ENCODE measurements around the gene AFTPH.

AFTPH gene

DNA sequence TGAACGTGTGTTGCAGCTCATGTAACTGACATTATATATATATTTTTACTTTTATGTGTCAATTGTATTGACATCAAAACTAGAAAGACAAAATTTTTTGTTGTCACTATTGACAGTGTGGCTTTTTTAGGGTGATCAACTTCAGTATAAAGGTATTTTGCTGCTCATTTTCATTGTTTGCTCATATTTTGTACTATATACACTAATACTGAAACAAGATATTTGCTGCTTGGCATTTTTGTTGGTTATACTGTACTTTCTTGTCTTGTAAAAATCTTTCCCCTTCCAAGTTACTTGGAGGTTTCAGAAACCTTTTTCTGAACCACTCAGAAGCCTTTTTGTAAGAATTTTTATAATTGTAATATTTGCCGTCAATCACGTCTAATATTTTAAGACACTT, 16.5 kb downstream of the AFTPH start:
- no peak for DNase-seq

DNA sequence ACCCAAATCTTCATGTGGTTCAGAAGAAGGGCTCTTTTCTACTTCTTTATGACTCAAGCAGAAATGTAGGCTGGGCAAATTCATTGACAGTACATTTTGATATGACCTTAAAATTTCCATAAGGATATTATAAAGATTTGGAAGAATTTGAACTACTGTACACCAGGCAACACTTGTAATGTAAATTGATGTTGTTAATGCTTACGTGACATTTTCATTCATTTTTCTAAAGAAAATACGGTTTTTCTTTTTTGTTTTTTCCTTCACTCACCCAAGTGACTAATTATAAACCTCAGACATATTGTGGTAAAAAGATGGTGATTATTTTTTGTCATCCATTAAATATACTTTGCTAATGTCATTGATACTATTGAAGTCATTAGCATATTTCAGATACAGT, 17.4 kb downstream of the AFTPH start:
- DNase-seq = no peak

GRCh38 chr2:64542071-64543007, 18.2 kb downstream of the AFTPH start:
- no peak for DNase-seq

GRCh38 chr2:64543008-64543697, 19.0 kb downstream of the AFTPH start:
- no peak for DNase-seq

DNA sequence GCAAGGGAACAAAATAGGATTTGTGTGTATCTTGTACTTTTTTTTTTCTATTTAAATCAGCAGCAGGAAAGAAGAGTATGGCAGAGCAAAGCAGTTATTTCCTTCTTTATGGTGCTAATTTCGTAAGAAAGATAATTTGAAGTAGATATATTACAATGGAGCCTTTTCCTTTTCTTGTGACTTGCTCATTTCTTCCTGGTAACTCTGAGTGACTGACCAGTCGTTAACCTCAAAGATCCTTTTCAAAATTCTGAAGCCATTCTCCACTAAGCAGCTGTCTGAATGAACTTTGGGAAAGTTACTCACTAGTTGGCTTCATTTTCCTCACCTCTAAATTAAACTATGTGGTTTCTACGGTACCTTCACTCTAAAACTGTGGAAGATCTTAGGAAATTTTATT, 24.6 kb downstream of the AFTPH start:
- DNase-seq = no peak

- no peak for DNase-seq
These were observed 25.9 kb downstream of the AFTPH start for GRCh38 chr2:64550042-64550441.

- DNase-seq = no peak
These were observed 27.7 kb downstream of the AFTPH start for GRCh38 chr2:64551851-64552250.

- no peak for DNase-seq
These were observed 30.0 kb downstream of the AFTPH start for GRCh38 chr2:64554117-64554516.

DNA sequence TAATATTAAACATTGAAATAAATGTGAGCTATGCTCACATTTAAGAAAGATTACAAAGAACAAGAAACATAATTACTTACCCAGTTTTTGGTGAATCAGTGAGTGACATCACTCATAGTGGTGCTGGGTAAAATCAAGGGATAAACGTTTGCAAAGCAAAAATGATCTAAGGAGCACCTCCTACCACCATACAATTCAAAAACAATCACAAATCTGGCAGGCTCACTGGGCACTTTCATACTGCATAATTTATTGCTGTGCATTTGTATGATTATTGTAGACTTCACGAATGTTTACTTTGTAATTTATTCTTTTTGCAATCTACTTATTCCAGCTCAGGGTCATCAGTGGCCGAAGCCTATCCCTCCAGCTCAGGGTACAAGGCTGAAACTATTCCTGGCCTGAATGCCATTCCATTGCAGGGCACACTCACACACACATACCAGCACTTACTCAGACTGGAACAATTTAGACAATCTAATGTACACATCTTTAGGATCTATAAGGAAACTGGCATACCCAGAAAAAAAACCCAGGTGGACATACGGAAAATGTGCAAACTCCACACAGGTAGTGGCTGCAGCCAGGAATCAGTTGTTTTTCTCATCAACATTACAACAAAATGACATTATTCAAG, 34.4 kb downstream of the AFTPH start:
- DNase-seq = no peak

DNA sequence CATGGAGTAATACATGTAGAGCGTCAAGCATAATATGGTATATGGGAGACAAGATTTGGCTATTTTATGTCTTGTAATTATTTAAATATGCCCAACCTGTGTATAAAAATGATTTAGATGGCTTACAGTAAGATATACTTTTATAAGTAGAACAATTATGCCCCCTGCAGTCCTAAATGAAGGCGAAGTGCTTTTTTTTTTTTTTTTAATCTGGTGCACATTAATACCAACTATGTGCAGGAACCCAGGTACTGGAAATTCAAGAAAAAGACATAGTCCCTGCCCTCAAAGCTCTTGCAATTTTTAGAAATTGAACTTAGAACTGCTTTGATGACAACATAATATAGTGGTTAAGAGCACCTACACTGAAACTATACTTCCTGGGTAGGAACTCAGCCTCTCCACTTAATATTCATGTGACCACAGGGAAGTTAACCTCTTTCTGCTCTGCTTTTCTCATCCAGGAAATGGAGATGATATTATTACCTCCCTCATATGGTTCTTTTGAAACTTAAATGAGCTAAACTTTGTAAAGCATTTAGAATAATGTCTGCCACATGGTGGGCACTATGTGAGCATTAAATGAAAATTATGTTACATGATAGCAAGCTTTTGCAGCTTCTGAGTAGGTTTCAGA, 38.1 kb downstream of the AFTPH start:
- no peak for DNase-seq

DNA sequence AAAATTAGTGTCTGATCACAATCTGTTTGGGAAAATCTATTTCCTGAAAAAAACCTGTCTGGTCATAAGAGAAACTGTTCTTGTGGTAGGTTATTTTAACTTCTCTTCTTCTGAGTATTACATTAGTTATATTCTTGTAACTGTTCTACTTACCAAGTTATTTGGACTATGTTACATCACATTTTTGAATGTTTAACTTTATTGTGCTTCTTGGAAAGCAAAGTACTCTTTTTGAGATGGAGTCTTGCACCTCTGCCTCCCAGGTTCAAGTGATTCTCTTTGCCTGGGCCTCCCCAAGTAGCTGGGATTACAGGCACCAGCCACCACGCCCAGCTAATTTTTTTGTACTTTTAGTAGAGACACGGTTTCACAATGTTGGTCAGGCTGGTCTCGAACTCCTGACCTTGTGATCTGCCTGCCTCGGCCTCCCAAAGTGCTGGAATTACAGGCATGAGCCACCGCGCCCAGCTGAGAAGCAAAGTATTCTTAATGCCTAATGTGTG, 39.4 kb downstream of the AFTPH start:
- DNase-seq = no peak

DNA sequence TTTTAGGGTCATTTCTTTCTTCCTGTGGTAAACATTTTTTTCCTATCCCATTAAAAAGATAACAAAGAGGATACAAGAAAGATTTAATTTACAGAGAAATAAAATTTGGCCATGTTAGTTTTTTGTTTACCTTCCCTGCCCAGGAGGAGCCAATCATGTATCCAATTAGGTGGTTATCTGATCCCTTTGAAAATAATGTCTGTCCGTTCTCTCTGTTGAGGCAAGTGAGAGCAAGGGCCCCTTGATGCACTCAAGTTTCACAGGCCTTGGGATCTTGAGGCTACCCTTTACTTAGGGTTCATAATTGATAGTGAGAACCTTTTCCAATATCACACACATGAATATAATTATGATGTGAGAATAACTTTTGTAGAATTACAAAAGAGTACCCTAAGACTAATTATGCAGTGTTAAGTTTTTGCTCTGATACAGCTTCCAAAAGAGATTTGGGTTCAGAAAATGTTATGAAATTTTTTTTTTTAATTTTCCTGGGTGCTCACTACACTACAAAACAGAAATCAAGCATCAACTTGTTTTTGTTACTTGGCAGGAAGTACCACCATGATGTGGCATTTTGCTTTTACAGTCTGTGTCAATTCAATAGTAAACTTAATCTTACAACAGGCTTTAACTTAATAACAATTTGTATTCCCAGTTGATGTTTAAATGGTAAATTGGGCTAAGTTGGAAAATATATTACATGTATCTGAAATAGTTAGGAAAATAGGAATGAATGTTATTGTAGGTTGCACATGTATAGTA, 42.0 kb downstream of the AFTPH start:
- DNase-seq = no peak

DNA sequence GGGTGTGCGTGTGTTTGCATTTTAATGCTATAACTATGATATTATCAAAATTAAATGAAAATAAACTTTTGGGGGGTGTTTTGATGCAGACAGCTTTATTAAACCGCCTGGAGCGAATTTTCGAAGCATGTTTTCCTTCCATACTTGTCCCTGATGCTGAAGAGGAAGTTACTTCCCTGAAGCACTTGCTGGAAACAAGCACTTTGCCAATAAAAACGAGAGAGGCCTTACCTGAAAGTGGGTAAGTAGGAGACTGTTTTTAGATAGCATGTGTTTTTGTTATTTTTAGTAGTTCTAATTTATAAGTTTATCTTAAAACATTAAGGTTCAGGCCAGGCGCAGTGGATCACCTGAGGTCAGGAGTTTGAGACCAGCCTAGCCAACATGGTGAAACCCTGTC, 43.3 kb downstream of the AFTPH start:
- DNase-seq = no peak

DNA sequence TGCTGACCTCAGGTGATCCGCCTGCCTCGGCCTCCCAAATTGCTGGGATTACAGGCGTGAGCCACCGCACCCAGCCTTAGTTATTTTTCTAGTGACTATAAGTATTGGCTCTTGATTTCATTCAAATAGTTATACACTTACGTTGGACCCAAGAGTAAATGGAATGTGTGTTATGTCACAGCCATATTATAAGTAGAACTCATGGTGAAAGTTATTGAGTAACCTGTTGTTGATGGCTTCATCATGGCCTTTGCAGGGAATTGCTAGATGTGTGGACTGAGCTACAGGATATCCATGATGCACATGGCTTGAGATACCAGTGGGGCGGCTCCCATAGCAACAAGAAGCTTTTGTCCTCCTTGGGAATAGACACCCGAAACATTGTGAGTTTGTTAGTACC, 44.7 kb downstream of the AFTPH start:
- no peak for DNase-seq

GRCh38 chr2:64574871-64575270, 50.7 kb downstream of the AFTPH start:
- no peak for DNase-seq

DNA sequence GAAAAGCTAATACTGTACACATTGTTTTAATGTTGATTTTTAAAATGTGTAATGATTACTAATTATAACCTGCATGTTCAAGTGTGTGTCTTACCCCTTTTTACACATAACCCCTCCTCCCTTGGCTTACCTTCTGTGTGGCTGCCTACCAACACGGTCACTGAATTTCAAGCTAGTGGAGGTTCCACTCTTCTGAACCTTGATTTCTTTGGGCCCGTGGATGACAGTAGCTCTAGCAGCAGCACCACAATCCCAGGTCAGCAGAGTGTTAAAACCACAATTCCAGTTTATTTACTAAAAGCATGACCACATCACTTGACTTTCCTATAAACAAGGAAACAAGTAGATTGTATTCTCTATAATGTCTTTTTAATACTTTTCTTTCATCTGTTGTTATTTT, 56.9 kb downstream of the AFTPH start:
- no peak for DNase-seq

- no peak for DNase-seq
These were observed 57.8 kb downstream of the AFTPH start for GRCh38 chr2:64581777-64582539.

- DNase-seq = no peak
These were observed 58.7 kb downstream of the AFTPH start for GRCh38 chr2:64582774-64583340.

DNA sequence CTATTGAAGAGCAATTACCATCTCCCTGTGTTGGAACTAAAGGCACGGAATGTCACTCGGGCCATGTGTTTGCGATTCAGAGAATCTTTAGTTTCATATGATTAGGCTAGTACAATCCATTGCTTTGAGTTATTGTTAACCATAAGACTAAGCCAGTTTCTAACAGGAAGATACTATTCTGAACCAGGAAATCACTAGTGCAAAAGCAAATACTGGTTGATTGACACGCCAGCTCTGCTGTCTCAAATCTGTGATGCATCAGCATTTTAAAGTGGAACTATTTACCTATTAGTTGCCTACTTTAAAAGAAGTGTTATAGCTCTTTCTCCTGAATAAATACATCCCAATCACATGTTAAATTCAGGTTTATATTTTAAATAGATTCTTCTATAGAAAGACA, 61.9 kb downstream of the AFTPH start:
- DNase-seq = no peak

Data from hypothalamus (tissue), 51 donors.